Mucosa of descending colon (tissue), 3 donors: Measurements from ENCODE around the gene ANKS1B. TPM values are rescaled to one million over a fixed set of nuclear protein-coding genes. Genes with fewer than 3 reads are reported as not detected.

Source experiments
- ATAC-seq: fragments of 200-7000 bp; cut with Tn5 transposase; one replicate; pipeline ENCODE4 v1.9.1; 2020; ENCODE audit warnings: mild to moderate bottlenecking, moderate library complexity
- DNase-seq, 3 donors: peaks; one replicate each; pipeline ENCODE4 v3.0.0-alpha.2; 2020
- H3K36me3 ChIP-seq: fragments of 200-600 bp; one replicate; pipeline ENCODE4 v1.8.0; 2021; ENCODE audit warnings: low read depth, mild to moderate bottlenecking
- H3K4me1 ChIP-seq: fragments of 200-600 bp; one replicate; pipeline ENCODE4 v1.8.0; 2021; ENCODE audit warnings: low read depth, mild to moderate bottlenecking
- H3K4me3 ChIP-seq: fragments of 200-600 bp; one replicate; pipeline ENCODE4 v1.8.0; 2021; ENCODE audit warnings: mild to moderate bottlenecking
- H3K9me3 ChIP-seq: fragments of 200-600 bp; one replicate; pipeline ENCODE4 v1.8.0; 2021; ENCODE audit warnings: mild to moderate bottlenecking
- intact Hi-C, 2 donors: fragments of 100-400 bp; cut with DNase I in 1 of 2; cut with micrococcal nuclease in 1 of 2; formaldehyde crosslinking; loops; one replicate each; pipeline versions ENCODE4 v1.11.0 to v1.11.1; 2022; cut with DNase I, micrococcal nuclease
- total RNA-seq, 3 donors: library from RNA; stranded (reverse); fragmentation: NEBNext Ultra II Directional in 2 of 3; extraction: Animal tissue kit (Norgen Biotek cat#: 25700) in 2 of 3; gene quantifications; one replicate each; pipeline versions ENCODE4 v1.2.1 to v1.2.4, GENCODE V29; 2021 to 2023
- TF ChIP-seq, protein P1 (sequence below): fragments of 200-600 bp; IDR thresholded peaks from one replicate; pipeline ENCODE4 v1.8.0; 2022; ENCODE audit warnings: antibody characterized with exemption, mild to moderate bottlenecking
- donor health status: DM: no; HTN: no; CAD: no; lungs with moderate emphysema.
- donor health status: DM: no; HTN: no; CAD: no.
- donor health status: DM: no; HTN: yes; CAD: no.

The ANKS1B gene
- total RNA-seq, 3 donors from 2014 or later = 1.1 to 22.2 (median 2.3) TPM

DNA sequence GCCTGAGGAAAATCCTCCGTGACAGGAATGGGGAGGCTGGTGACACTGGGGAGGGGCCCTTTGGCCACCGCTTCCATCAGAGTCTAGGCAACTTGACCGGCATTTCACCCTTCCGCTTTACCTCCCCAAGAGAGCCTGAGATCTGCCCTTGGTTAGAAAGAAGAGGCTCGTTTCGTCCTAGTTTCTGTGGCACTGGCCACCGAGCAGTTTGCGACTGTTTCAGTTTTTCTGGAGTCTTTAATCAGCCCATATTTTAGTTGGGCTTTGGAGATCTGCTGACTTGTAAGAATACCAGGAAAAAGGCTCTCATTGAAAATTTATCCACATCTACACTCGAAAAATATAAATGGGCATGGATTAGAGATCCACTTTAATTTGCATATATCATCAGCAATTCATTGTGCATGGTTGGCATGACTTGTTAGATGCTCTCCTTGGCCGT lies 414 bp upstream of the ANKS1B start:
- TF ChIP-seq, protein P1, sequence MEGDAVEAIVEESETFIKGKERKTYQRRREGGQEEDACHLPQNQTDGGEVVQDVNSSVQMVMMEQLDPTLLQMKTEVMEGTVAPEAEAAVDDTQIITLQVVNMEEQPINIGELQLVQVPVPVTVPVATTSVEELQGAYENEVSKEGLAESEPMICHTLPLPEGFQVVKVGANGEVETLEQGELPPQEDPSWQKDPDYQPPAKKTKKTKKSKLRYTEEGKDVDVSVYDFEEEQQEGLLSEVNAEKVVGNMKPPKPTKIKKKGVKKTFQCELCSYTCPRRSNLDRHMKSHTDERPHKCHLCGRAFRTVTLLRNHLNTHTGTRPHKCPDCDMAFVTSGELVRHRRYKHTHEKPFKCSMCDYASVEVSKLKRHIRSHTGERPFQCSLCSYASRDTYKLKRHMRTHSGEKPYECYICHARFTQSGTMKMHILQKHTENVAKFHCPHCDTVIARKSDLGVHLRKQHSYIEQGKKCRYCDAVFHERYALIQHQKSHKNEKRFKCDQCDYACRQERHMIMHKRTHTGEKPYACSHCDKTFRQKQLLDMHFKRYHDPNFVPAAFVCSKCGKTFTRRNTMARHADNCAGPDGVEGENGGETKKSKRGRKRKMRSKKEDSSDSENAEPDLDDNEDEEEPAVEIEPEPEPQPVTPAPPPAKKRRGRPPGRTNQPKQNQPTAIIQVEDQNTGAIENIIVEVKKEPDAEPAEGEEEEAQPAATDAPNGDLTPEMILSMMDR = no peak
- peaks cover 4% of the 10 kb centered on the region for H3K4me1 ChIP-seq
- intact Hi-C loops = loop anchor here in 1 of 2 donors (10.0 kb wide), 1 partner anchor 160 kb away; no protein-coding TSS in a partner anchor
- no peaks in the 10 kb centered on the region for H3K9me3 ChIP-seq
- H3K4me3 ChIP-seq = no peak overlapping the region
- DNase-seq (no peak), ATAC-seq (no peak)
- H3K36me3 ChIP-seq = no peaks in the 10 kb centered on the region

DNA sequence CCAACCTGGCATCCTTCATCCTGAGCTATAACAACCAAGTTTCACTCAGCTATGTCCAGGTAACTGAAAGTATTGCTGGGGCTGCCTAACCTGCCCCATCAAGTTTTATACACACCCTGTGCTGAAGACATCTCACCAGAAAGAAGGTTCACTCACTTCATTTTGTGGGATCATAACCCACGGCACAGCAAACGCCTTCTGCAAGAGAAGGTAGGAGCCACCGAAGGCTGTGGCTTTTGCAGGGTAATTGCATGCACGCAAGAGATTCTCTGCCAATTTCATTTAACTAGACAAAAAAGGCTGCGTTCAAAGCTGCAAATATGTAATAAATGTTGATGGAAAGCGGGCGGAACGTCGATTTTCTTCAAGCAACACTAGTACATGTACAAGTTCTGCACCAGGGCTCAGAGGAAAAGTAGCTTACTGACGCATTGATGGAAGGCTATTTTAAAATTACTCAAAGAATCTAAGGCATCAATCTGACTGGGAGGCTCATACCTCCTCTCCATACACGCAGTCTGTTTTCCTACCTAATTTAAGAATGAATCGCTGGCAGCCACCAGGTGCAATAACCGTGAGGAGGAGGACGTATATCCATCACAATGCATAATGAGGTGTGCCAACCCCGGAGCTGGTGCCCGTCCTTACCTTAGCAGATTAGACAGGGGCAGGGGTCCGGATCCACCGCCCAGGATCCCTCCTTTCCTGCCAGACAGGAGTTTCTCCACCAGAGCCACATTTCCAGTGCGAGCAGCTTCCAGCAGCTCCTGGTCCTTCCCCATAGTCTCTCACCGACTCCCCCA lies 1.1 kb downstream of the ANKS1B start:
- ATAC-seq (no peak), DNase-seq (peak in 1 of 3 donors; percentile 2)
- intact Hi-C loops = loop anchor here in 1 of 2 donors (10.0 kb wide), 1 partner anchor 159 kb away; no protein-coding TSS in a partner anchor
- Histone ChIP-seq H3K36me3 (no peaks in the 10 kb centered on the region), H3K4me3 (no peak overlapping the region), H3K4me1 (peaks cover 4% of the 10 kb centered on the region), H3K9me3 (no peaks in the 10 kb centered on the region)
- TF ChIP-seq, protein P1 = no peak

DNA sequence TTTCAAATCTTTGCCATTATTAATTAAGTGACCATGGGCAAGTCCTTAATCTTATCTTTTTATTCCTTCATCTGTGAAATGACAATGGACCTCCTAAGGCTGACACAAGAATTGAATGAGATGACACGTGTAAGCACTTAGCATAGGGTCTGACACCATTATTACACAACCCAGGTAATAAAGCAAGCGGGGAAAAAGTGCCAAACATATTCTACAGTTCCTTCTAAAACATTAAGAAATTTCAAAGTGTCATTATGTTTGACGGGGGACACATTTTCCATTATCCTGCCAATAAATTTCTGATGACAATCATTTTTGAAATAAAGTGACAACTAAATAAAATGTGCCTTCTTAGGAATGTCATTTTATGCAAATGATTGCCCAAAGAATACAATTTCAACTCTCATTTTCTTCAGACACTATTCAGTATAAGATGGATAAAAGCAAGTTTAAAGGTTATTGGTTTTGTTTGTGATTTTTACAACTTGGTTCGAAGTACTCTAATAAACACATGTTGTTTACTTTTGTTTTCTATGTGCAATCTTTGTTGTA lies 3.0 kb downstream of the ANKS1B start:
- Histone ChIP-seq H3K4me3 (no peak overlapping the region), H3K9me3 (no peaks in the 10 kb centered on the region), H3K4me1 (peaks cover 4% of the 10 kb centered on the region), H3K36me3 (no peaks in the 10 kb centered on the region)
- ATAC-seq (no peak), DNase-seq (no peak)
- TF ChIP-seq, protein P1 = no peak
- intact Hi-C loops = loop anchor here in 1 of 2 donors (10.0 kb wide), 1 partner anchor 157 kb away; no protein-coding TSS in a partner anchor

DNA sequence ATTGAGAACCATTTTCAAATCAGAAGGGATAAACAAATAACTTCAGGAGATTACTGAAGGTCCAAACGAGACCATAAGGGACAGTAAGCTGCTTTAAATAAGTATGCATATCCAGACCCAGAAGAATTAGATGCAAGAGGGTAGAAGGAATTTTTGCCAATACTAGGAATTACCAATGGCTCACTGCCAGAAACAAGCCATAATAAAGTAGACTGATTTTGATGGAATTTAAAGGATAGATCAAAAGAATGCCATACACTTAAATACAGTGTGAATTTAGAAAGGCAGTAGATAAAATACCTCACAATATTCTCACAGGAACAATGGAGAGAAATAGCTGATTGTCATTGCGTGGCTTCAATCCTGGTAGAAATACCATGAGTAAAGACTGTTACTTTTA lies 5.3 kb downstream of the ANKS1B start:
- H3K9me3 ChIP-seq = no peaks in the 10 kb centered on the region
- TF ChIP-seq, protein P1 = no peak
- H3K4me3 ChIP-seq = no peak overlapping the region
- H3K4me1 ChIP-seq = no peaks in the 10 kb centered on the region
- intact Hi-C loops = no loop called here
- ATAC-seq (no peak), DNase-seq (no peak)
- no peaks in the 10 kb centered on the region for H3K36me3 ChIP-seq

DNA sequence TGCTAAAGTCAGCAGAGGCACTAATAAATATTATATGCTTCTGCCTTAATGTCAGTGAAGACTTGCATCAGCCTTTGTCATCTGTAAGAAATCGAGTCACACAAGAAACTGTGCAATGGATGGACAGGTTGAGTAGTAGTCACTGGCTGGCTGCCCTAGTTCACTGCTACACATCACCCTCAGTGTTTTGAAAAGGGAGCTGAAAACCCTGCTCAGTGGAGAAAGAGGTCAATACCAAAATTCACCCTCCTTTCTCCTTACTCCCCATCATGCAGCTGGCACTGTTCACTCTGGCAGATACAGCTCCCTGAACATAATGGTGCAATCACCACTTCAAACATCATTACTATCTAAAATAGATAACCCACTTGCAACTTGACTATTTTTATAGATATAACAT lies 6.6 kb downstream of the ANKS1B start:
- no peak for DNase-seq
- H3K4me3 ChIP-seq = no peak overlapping the region
- H3K9me3 ChIP-seq = no peaks in the 10 kb centered on the region
- H3K36me3 ChIP-seq = no peaks in the 10 kb centered on the region
- no peak for ATAC-seq
- H3K4me1 ChIP-seq = no peaks in the 10 kb centered on the region
- intact Hi-C loops = no loop called here
- TF ChIP-seq, protein P1 = no peak
